ENCODE measurements around the gene SNAP23.

DNA sequence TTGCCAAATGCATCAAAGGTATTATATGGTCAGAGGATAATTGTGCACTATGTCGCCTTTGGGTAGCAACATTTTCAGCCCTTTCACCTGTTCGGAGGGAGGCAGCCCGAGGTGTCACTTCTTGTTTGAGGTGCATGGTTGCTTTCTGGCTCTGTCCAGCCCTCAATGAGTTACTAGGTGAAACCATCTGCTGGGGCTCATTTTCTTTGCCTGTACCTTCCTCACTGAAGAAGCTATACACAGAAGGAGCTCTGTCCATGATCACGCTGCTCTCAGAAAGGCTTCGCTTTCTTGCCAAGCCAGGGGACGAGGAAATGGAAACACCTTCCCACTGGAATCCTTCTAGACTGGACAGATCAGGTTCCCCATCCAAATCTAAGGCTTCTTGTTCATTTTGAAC lies 47.2 kb upstream of the SNAP23 start:
- TF ChIP-seq, protein P1, sequence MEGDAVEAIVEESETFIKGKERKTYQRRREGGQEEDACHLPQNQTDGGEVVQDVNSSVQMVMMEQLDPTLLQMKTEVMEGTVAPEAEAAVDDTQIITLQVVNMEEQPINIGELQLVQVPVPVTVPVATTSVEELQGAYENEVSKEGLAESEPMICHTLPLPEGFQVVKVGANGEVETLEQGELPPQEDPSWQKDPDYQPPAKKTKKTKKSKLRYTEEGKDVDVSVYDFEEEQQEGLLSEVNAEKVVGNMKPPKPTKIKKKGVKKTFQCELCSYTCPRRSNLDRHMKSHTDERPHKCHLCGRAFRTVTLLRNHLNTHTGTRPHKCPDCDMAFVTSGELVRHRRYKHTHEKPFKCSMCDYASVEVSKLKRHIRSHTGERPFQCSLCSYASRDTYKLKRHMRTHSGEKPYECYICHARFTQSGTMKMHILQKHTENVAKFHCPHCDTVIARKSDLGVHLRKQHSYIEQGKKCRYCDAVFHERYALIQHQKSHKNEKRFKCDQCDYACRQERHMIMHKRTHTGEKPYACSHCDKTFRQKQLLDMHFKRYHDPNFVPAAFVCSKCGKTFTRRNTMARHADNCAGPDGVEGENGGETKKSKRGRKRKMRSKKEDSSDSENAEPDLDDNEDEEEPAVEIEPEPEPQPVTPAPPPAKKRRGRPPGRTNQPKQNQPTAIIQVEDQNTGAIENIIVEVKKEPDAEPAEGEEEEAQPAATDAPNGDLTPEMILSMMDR (conservative IDR thresholded peaks at IDR 0.05; ENCODE audit: low read depth in 2 of 2): no peak
- TF ChIP-seq POLR2AphosphoS5 (IDR thresholded peaks at IDR 0.05; ENCODE audit: low read depth): no peak
- TF ChIP-seq CREB1 (CRISPR knock-in tag; IDR thresholded peaks at IDR 0.05; ENCODE audit: low read depth): no peak
- TF ChIP-seq, protein P2, sequence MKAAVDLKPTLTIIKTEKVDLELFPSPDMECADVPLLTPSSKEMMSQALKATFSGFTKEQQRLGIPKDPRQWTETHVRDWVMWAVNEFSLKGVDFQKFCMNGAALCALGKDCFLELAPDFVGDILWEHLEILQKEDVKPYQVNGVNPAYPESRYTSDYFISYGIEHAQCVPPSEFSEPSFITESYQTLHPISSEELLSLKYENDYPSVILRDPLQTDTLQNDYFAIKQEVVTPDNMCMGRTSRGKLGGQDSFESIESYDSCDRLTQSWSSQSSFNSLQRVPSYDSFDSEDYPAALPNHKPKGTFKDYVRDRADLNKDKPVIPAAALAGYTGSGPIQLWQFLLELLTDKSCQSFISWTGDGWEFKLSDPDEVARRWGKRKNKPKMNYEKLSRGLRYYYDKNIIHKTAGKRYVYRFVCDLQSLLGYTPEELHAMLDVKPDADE (IDR thresholded peaks at IDR 0.05): no peak
- TF ChIP-seq, protein P3, sequence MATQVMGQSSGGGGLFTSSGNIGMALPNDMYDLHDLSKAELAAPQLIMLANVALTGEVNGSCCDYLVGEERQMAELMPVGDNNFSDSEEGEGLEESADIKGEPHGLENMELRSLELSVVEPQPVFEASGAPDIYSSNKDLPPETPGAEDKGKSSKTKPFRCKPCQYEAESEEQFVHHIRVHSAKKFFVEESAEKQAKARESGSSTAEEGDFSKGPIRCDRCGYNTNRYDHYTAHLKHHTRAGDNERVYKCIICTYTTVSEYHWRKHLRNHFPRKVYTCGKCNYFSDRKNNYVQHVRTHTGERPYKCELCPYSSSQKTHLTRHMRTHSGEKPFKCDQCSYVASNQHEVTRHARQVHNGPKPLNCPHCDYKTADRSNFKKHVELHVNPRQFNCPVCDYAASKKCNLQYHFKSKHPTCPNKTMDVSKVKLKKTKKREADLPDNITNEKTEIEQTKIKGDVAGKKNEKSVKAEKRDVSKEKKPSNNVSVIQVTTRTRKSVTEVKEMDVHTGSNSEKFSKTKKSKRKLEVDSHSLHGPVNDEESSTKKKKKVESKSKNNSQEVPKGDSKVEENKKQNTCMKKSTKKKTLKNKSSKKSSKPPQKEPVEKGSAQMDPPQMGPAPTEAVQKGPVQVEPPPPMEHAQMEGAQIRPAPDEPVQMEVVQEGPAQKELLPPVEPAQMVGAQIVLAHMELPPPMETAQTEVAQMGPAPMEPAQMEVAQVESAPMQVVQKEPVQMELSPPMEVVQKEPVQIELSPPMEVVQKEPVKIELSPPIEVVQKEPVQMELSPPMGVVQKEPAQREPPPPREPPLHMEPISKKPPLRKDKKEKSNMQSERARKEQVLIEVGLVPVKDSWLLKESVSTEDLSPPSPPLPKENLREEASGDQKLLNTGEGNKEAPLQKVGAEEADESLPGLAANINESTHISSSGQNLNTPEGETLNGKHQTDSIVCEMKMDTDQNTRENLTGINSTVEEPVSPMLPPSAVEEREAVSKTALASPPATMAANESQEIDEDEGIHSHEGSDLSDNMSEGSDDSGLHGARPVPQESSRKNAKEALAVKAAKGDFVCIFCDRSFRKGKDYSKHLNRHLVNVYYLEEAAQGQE (IDR thresholded peaks at IDR 0.05; ENCODE audit: unreplicated experiment): no peak
- no peak for TF ChIP-seq EZH2 (IDR thresholded peaks at IDR 0.05; ENCODE audit: low read depth, unreplicated experiment)
- TF ChIP-seq ZNF331 (CRISPR knock-in tag; IDR thresholded peaks at IDR 0.05; ENCODE audit: low read depth): no peak
- TF ChIP-seq ZNF114 (CRISPR knock-in tag; IDR thresholded peaks at IDR 0.05): no peak
- no peak for TF ChIP-seq EZH2phosphoT487 (IDR thresholded peaks at IDR 0.05; ENCODE audit: unreplicated experiment)

Data from GM23338 (cell line).